ENCODE results near the gene ZNF276. TPM values are rescaled to one million over a fixed set of nuclear protein-coding genes. Genes with fewer than 3 reads are reported as not detected.

Gene ZNF276
- total and polyA plus RNA-seq, 2 donors (not counting 1 experiment from before 2014, with no cell fraction given) = 82.7 to 110 TPM

- Histone ChIP-seq H4K20me1 (ENCODE audit: control insufficient read depth, insufficient read depth, low read length, poor library complexity, severe bottlenecking) (no peaks in the 10 kb centered on the region), H3K27me3 (replicated peaks in 1 of 4; ENCODE audit: control extremely low read depth in 1 of 4, control insufficient read depth in 3 of 4, insufficient read depth in 4 of 4, low read length in 3 of 4) (no peaks in the 10 kb centered on the region), H3K4me1 (ENCODE audit: control insufficient read depth in 2 of 2, insufficient read depth in 2 of 2, low read length in 2 of 2) (peaks cover 13 to 19% of the 10 kb centered on the region in 2 donors), H3K79me2 (ENCODE audit: control insufficient read depth, insufficient read depth, low read length) (no peaks in the 10 kb centered on the region), H3K9ac (ENCODE audit: low read length) (no peak overlapping the region), H3K4me2 (replicated peaks; ENCODE audit: low read depth, low read length, poor library complexity, severe bottlenecking) (no peak overlapping the region), H3K27ac (ENCODE audit: low read length in 2 of 2) (no peak overlapping the region), H3K36me3 (replicated peaks in 1 of 2; ENCODE audit: control extremely low read depth in 1 of 2, control insufficient read depth in 1 of 2, extremely low read depth in 1 of 2, insufficient read depth in 2 of 2, low read length in 1 of 2) (no peaks in the 10 kb centered on the region), H3K9me3 (ENCODE audit: control extremely low read depth in 1 of 3, control insufficient read depth in 2 of 3, insufficient read depth in 1 of 3, low read length in 2 of 3) (no peaks in the 10 kb centered on the region), H2AFZ (ENCODE audit: insufficient read depth, low read depth, low read length, poor library complexity, severe bottlenecking) (no peak overlapping the region), H3K4me3 (ENCODE audit: control extremely low read depth in 1 of 5, extremely low read depth in 1 of 5, insufficient read depth in 1 of 5, low read depth in 2 of 5, low read length in 4 of 5) (no peak overlapping the region)
- Mint-ChIP-seq H3K27me3 (no peaks in the 10 kb centered on the region), H3K27ac (no peak overlapping the region), H3K4me3 (no peak overlapping the region), H3K4me1 (peaks cover 8% of the 10 kb centered on the region), H3K9me3 (ENCODE audit: insufficient read depth) (no peaks in the 10 kb centered on the region)
- no peak for ATAC-seq (ENCODE audit: low read depth)
- intact Hi-C loops (cut with micrococcal nuclease) = loop anchor here (10.0 kb wide), 1 partner anchor 56 kb away; no protein-coding TSS in a partner anchor
- DNase-seq = no peak
- POLR2A ChIA-PET = interaction anchor here (0.6 to 1.0 kb wide), 3 partner anchors 30 to 333 kb away, joined by 3 to 7 read pairs (median 7); no protein-coding TSS in a partner anchor
- 91% methylated on average over 19 of the region's 19 CpGs for WGBS (ENCODE audit: insufficient coverage)
- CTCF ChIA-PET = interaction anchor here (1.2 to 7.6 kb wide), 5 partner anchors 53 to 201 kb away, joined by 3 to 105 read pairs (median 3); no protein-coding TSS in a partner anchor
- no peak for TF ChIP-seq EZH2 (IDR thresholded peaks at IDR 0.05; ENCODE audit: borderline replicate concordance, insufficient read depth, low read depth, low read length, poor library complexity, severe bottlenecking)
- TF ChIP-seq CTCF (IDR thresholded peaks at IDR 0.05) = no peak
Observed at GRCh38 chr16:89708481-89708931, 12.8 kb upstream of the ZNF276 start.

- Mint-ChIP-seq H3K27ac (peak overlapping the region; percentile 6), H3K9me3 (ENCODE audit: insufficient read depth) (no peaks in the 10 kb centered on the region), H3K27me3 (no peaks in the 10 kb centered on the region), H3K4me1 (peaks cover 8% of the 10 kb centered on the region), H3K4me3 (no peak overlapping the region)
- CTCF ChIA-PET = interaction anchor here (1.2 to 7.6 kb wide), 4 partner anchors 53 to 153 kb away, joined by 3 to 105 read pairs (median 3); no protein-coding TSS in a partner anchor
- Histone ChIP-seq H3K4me3 (ENCODE audit: control extremely low read depth in 1 of 5, extremely low read depth in 1 of 5, insufficient read depth in 1 of 5, low read depth in 2 of 5, low read length in 4 of 5) (no peak overlapping the region), H4K20me1 (ENCODE audit: control insufficient read depth, insufficient read depth, low read length, poor library complexity, severe bottlenecking) (no peaks in the 10 kb centered on the region), H3K9ac (ENCODE audit: low read length) (no peak overlapping the region), H3K4me2 (replicated peaks; ENCODE audit: low read depth, low read length, poor library complexity, severe bottlenecking) (no peak overlapping the region), H3K27me3 (replicated peaks in 1 of 4; ENCODE audit: control extremely low read depth in 1 of 4, control insufficient read depth in 3 of 4, insufficient read depth in 4 of 4, low read length in 3 of 4) (no peaks in the 10 kb centered on the region), H3K9me3 (ENCODE audit: control extremely low read depth in 1 of 3, control insufficient read depth in 2 of 3, insufficient read depth in 1 of 3, low read length in 2 of 3) (no peaks in the 10 kb centered on the region), H3K36me3 (replicated peaks in 1 of 2; ENCODE audit: control extremely low read depth in 1 of 2, control insufficient read depth in 1 of 2, extremely low read depth in 1 of 2, insufficient read depth in 2 of 2, low read length in 1 of 2) (no peaks in the 10 kb centered on the region), H2AFZ (ENCODE audit: insufficient read depth, low read depth, low read length, poor library complexity, severe bottlenecking) (no peak overlapping the region), H3K79me2 (ENCODE audit: control insufficient read depth, insufficient read depth, low read length) (no peaks in the 10 kb centered on the region), H3K4me1 (ENCODE audit: control insufficient read depth in 2 of 2, insufficient read depth in 2 of 2, low read length in 2 of 2) (peaks cover 13 to 19% of the 10 kb centered on the region in 2 donors), H3K27ac (ENCODE audit: low read length in 2 of 2) (no peak overlapping the region)
- TF ChIP-seq CTCF (IDR thresholded peaks at IDR 0.05) (no peak), EZH2 (IDR thresholded peaks at IDR 0.05; ENCODE audit: borderline replicate concordance, insufficient read depth, low read depth, low read length, poor library complexity, severe bottlenecking) (no peak)
- intact Hi-C loops (cut with micrococcal nuclease) = loop anchor here (10.0 kb wide), 1 partner anchor 56 kb away; no protein-coding TSS in a partner anchor
- POLR2A ChIA-PET = interaction anchor here (0.6 to 1.0 kb wide), 3 partner anchors 29 to 129 kb away, joined by 3 to 8 read pairs (median 7); no protein-coding TSS in a partner anchor
- DNase-seq = no peak
- ATAC-seq (ENCODE audit: low read depth) = no peak
- WGBS (ENCODE audit: insufficient coverage) = 95% methylated on average over 10 of the region's 10 CpGs
Observed at GRCh38 chr16:89709166-89709565, 12.2 kb upstream of the ZNF276 start.

Measured in B cell (primary cell).